HG03575 (cell line): Measurements from ENCODE around the gene HINT3.
"Not testable (repeated sequence)": the region's sequence is repeated elsewhere in the genome, so short reads cannot be mapped to it uniquely, and the experiment has no call there.

Source experiments
- ATAC-seq: cut with Tn5 transposase; IDR thresholded peaks from one replicate; pipeline ENCODE4 v1.9.1; 2021; ENCODE audit not compliant: unreplicated experiment, insufficient number of reproducible peaks, low FRiP score; ENCODE audit errors: extremely low read depth

HINT3 gene

DNA sequence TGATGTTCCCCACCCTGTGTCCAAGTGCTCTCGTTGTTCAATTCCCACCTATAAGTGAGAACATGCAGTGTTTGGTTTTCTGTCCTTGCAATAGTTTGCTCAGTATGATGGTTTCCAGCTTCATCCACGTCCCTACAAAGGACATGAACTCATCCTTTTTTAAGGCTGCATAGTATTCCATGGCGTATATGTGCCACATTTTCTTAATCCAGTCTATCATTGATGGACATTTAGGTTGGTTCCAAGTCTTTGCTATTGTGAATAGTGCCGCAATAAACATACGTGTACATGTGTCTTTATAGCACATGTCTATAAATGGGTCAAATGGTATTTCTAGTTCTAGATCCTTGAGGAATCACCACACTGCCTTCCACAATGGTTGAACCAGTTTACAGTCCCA lies 21.1 kb upstream of the HINT3 start:
- ATAC-seq, result not testable (repeated sequence)

DNA sequence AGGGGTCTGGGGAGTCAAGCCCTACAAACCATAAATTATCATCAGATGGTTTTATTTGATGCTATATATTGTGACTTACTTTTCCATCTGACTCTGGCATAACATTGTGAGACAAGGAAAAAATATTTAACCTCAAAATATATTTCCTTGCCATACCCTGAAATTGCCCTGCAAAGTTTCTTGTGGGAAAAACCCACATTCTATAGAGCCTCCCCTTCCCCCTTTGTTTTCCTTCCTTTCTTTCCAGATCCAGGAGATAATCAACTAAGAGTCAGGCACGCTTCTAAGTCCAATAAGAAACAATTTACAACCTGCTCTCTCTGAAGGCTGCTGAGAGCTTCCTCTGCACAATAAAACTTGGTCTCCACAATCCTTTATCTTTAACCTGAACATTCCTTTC lies 17.5 kb upstream of the HINT3 start:
- no peak for ATAC-seq

DNA sequence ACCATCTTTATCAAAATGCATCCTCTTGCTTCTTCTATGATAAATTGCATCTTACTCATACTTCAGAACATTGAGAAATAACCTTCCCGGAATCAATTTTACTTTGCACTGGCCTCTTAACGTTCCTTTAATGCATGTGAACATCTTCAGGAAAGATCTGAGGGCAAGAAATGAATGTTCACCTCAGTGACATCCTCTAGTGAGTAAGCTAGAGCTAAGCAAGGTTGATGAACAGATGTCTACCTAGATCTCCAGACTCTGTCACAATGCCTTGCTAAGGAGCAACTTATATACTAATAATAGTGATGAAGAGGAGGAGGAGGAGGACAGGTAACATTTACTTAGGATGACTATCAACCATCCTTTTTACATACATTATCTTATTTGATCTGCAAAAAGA lies 16.8 kb upstream of the HINT3 start:
- no peak for ATAC-seq

DNA sequence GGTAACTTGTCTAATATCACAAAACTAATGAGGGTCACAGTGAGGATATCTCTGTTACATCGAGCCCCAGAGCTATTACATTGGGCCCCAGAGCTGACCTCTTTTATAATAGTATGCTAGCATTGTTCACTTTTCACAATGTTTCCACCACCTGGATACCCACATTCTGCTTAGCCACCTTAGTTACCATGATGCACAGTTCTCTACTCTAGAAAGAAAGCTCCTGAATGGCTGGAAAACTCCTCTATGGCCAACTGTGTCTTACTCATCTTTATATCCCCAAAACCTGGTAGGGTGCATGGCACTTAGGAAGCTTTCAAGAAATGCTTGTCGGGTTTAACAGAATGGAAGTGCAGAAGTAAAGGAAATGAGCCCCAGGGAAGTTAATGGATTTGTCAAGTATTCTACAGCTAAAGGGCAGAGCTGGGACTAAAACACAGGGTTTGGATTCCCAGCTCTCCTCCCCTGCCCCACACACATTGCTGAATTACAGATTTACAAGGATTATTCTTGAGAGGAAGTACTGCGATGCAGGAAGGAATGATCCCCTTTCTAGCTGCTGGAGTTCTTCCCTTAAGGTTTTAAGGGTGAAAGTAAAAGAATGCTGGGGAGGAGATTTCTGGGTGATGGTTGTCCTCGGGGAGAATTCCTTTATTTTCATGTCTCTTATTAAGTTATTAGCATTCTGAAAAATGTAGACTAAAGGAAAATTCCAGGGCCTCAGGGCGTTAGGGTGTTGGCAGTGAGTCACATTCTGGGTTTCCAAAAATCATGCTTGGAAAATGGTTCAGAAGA lies 16.1 kb upstream of the HINT3 start:
- ATAC-seq, result no peak

DNA sequence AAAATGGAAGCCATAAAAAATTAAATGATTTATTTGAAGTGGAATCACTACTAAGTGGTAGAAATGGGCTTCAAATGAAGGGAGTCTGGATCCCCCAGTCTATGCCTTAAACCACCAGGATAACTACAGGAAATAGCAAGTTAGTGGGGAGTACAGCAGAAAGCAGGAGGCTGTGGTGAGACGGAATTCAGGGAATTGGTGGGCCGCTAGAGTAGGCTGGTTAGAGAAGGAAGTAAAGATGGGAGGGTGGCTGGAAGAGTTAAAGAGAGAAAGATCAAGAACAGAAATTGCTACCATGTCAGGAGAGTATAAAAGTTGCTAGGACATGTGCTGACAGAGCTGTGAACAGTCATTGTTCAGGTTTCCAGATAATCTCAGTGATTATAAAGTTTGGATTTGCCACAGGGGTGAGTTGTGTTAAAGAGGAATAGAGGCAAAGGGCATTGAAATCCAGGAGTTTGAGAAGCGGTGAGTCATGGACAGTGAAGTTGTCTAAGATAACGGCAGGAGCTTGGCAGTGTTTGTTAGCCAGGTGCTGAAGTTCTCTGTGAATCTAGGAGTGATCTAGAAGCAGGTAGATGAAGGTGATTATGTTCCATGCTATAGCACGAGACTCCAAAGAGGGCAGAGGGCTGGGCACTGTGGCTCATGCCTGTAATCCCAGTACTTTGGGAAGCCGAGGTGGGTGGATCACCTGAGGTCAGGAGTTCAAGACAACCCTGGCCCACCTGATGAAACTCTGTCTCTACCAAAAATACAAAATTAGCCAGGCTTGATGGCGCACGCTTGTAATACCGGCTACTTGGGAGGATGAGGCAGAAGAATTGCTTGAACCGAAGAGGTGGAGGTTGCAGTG lies 13.7 kb upstream of the HINT3 start:
- no peak for ATAC-seq

DNA sequence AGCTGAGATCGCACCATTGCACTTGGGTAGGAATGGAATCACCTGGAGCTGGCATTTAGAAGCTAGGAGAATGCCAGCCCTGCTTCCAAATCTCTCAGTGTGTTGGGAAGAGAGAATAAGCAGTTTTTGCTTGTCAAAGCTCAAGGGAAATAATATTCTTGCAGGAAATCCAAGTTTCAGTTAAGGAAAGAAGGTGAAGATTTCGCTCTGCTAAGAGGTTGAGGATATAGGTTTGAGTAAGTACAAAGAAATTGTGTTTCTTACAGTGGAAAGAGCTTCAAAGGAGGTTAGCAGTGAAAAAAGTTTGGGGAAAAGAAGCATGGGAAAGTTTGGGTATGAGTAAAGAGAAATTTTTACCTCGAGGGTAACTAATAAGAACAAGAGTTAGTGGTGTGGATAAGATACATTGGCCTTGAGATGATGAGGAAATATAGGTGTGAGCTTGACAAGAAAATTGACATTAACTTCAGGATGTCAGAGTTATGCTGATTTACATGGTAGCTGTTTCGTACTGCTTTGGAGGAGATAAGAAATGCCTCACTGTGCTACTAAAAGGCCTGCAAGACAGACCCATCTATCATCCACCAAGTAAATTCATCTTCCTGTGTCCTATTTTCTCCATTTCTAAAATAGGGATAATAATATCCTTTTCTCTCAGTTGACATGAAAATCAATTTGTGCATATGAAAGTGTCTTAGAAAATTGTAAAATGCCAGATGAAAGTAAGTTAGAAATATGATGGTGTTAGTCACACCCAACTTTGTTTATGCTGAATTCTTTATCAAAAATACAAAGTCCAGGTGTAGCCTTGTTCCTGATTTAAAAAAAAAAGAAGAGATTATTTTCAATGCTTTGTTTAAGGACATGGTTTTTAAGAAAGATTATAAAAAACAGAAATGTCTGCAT lies 12.8 kb upstream of the HINT3 start:
- no peak for ATAC-seq

DNA sequence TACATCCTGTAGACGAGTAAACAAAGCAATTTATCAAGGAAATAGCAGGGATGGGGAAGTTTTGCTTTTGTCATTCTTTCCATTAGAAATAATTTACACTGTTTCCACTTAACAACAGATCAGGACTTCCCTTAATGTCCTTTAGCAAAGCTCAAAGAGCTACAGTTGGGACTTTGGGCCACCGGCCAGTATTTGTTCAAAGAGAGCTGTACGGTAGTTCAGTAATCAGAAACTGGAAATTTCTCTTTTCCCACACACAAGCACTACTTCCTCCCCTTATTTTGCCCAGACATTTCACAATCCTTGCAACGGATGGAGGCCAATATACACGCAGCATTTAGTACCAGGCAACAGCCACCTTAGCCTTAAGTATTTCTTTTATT lies 12.1 kb upstream of the HINT3 start:
- no peak for ATAC-seq

DNA sequence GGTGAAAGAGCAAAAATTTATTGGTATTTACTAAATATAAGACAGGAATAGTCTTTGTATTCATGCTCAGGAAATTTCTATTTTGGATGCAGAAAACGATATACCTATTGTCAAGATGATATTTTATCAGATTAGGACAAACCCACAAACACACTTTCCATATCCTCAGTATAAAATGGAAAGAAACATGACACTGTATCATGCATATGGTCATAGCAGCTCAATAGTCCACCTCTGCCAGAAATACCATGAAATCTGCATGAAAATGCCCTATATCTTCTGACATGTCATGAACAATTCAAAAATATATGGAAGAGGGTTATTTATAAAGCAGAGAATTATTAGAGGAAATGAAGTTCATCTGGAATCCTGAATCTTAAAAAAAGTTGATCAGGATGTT lies 11.7 kb upstream of the HINT3 start:
- ATAC-seq, result no peak

DNA sequence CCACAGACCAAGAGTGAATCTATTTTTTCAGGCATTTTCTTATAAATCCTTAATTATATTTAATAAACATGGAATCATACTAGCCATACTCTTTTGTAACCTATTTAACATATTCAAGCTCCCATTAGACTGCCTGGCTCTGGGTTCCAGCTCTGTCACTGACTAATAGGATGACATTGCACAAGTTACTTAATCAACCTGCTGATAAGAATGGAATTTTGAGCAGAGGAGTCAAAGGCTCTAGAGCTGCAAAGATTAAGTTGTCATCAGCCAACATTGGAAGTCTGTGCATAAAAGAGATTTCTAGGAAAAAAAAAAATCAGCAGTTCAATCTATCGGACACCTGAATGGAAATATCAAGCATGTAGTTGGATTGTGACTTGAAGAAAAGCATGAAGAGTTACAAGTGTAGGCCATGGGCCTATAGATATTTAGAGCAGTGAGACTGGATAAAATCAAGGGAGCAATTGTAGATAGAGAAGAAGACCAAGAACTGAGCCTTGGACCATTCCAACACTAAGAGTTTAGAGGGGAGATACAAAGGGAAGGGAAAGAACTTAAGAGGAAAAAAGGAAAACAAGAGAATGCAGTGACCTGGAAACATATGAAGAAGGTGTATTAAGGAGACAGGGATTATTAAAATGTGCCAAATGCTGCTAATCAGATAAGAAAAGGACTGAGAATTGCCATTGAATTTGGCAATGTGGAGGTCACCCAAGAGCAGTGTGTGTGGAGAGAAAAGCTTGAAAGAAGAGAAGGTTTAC lies 11.0 kb upstream of the HINT3 start:
- no peak for ATAC-seq

DNA sequence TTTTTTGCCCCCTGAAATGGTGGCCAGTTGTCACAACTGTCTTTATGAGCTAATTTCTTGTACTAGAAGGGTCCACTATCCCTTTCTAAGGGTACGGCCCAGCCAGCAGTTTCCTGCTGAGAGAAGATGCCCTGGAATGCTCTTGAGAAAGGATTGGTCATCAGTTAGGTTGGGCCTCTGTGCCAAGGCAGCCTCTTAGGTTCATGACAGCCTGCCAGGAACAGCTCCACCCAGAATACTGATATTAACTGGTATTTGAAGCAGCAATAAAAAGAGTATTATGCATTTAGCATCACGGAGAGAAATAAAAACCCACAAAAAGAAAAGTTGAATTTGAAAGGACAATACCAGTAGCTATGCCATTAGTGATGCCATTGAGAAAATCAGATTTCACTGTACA lies 9.0 kb upstream of the HINT3 start:
- ATAC-seq, result no peak

DNA sequence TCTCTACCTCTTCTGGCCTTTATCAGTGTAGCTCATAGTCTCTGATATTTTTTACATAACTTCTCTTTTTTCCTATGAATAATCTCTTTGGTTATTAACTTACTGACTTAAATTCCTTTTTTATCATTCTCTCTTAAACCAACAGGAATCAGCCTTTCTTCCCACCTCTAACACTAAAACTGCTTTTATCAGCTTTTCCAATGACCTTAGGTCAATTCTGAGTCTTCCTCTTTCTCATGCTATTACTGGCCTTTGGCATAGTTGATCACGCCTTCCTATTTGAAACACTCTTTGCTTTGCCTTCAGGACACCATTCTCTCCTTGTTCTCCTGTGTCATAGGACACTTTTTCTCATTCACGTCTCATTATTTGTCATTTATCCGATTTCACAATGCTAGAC lies 8.1 kb upstream of the HINT3 start:
- no peak for ATAC-seq

DNA sequence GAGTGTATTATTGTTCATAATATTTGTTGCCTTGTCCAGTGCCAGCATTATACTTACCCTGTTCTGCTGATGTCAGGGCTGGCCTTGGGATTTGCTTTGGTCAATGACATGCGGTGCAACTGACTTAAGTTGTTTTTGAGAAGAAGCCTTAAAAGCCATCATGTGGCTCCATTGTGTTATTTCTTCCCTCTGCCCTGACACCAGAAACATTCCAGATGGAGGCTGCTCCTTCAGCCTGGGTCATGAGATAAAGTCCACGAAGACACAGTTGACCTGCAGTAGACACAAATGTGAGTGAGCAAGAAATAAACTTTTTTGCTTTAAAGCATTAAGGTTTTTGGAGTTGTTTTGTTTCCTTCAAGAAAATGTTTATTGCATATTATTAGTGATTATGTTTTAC lies 7.5 kb upstream of the HINT3 start:
- ATAC-seq, result no peak

DNA sequence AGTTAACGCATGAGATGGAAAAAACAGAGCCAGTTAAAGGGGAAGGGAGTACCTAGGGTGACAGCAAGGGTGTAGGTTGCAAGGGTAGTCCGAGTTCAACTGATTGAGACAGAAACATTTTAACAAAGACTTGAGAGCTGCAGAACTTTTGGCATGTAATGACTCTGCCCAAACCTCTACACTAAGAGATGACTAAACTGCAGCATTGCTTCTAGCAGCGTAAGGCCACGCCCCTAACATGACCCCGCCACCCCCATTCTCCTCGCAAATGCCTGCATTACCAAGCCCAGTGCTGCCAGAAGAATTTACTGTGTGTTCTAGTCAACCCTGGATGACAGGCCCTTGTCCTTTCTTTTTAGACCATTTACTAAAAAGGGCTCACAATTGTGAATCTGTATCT lies 6.3 kb upstream of the HINT3 start:
- ATAC-seq, result no peak

DNA sequence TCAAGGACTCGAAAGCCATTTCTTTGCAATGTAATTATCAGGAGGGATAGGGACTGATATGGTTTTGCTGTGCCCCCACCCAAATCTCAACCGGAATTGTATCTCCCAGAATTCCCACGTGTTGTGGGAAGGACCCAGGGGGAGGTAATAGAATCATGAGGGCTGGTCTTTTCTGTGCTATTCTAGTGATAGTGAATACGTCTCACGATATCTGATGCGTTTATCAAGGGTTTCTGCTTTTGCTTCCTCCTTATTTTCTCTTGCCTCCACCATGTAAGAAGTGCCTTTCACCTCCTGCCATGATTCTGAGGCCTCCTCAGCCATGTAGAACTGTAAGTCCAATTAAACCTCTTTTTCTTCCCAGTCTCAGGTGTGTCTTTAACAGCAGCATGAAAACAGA lies 5.9 kb upstream of the HINT3 start:
- not testable (repeated sequence) for ATAC-seq

DNA sequence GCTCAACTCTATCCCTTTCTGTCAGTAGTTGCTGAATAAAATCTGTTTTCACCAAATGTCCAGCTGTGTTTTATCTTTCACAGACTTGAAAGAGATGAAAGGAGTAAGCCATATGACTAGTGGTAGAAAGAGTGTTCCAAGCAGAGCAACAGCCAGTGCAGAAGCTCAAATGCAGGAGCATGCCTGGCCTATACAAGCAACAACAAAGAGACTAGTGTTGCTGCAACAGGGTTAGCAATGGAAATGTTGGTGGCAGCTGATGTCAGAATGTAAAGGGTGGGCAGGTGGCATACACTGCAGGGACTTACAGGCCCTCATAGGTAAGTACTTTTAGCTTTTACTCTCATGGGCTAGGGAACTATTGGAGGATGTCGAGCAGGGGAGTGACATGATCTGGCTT lies 5.2 kb upstream of the HINT3 start:
- ATAC-seq, result no peak

DNA sequence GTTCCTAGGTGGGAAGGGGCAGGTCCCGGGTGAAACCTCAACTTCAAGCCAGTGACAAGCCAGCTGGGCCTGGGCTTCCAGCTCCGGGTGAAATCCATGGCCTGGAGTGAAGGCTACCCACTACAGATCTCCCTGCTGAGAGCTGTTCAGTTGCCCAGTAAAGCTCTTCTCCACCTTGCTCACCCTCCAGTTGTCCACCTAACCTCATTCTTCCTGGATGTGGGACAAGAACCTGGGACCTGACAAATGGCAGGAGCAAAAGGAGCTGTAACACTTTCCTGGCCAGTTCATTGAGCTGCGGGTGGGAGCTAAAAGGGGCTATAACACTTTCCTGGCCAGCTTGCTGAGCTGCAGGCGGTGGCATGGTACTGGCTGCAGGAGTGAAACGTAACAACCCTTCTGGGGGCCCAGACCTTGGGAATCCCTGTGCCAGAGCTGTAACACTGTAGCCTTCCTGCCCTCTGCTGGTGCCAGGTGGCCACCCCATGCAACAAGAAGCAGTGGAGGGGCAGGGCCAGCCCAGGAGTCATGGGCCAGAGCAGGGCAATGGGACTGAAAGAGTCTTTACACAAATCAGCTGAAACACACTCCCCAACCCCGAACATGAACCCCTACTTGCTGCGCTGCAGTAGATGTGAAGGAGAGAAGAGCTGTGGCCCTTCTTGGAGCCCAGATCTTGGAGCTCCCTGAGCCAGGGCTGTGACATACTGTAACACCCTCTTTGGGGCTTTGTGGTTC lies 3.6 kb upstream of the HINT3 start:
- no peak for ATAC-seq

DNA sequence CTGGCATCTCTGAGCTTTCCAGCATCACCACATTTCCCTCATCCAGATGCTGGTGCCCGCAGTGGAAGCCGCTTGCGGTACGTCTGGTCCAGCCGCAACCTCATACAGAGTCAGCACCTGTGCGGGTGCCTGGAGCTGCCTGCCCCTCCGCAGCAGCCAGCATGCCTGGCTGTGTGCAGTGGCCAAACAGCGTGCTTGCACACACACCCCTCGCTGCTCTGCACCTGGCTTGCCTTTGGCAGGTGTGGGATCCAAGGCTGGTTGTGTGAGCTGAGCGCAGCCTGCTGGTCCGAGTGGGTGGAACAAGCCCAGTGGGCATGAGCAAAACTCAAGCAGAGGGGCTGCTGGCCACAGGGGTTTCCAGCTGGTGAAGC lies 3.1 kb upstream of the HINT3 start:
- ATAC-seq, result no peak

DNA sequence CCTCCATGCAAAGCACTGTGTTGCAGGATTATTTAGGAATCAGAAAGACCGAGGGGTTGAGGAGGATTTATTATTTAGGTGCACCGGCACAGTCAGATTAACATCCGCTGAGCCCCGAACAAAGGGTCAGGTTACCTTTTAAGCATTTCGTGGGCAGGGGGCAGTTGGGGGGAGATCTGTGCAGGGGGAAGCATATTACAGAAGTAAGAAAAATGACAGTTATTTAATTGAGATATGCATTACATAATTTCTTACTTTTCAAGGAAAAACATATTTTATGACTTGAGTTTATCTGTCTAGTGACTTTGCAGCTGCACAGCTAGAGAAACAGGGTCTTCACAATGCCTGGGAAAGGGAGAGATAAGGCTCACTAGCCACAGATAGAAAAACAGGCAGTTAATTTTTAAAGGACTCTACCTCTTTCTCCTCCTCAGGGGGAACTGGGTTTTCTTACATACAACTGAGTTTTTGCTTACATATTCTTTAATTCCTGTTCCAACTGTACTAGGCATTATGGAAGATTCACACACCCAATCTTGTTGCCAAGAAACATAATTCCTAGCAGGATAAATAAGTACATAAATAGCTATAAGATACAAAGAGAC lies 1.7 kb upstream of the HINT3 start:
- ATAC-seq, result no peak
